Measurements from ENCODE around the gene KRT39. TPM values are rescaled to one million over a fixed set of nuclear protein-coding genes. Genes with fewer than 3 reads are reported as not detected.

The KRT39 gene
- total and polyA plus RNA-seq, 3 experiments from 2014 or later, result not detected

DNA sequence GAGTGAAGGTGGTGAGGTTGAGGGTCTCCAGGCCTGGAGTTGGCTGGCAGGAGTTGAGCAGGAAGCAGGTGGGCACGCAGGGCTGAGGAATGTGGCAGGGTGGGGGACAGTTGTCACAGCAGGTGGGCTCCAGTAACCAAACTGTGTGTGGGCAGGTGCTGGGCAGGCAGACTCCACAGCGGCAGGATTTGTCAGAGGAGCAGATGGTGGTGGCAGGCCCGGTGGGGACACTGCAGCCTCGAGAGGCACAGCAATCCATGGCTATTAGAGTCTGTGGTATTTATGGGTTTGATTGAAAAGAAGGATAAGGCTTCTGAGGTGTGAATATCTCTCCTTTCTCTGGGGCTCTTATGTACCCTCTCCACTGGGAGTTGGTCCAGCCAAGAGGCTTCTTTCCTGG lies 27.1 kb upstream of the KRT39 start, which contains the start of gene KRTAP3-3:
Gene KRTAP3-3 (minus strand): TSS at position 326 of the 400 bp plus-strand sequence. CDS start 67 bp downstream, at position 259.
- H3K4me1 ChIP-seq (ENCODE audit: insufficient read depth, low read length), result no peaks in the 10 kb centered on the region
- H3K9me3 ChIP-seq (ENCODE audit: low read length), result no peaks in the 10 kb centered on the region
- Mint-ChIP-seq H3K27ac (no peak within 1 kb of the TSS), H3K4me3 (no peak within 1 kb of the TSS), H3K36me3 (no peaks in the 10 kb centered on the region), H3K27me3 (peaks cover 20 to 75% of the 10 kb centered on the region in 2 donors), H3K4me1 (no peaks in the 10 kb centered on the region), H3K9me3 (no peaks in the 10 kb centered on the region)
- no peaks in the 10 kb centered on the region for H3K36me3 ChIP-seq (ENCODE audit: insufficient read depth, low read length)
- ChIA-PET CTCF (no interaction called here), POLR2A (no interaction called here)
- H3K4me3 ChIP-seq (ENCODE audit: low read length), result no peak within 1 kb of the TSS
- no peak within 1 kb of the TSS for H3K27ac ChIP-seq (ENCODE audit: low read depth, low read length)
- peaks cover 5% of the 10 kb centered on the region for H3K27me3 ChIP-seq (ENCODE audit: insufficient read depth, low read length, poor library complexity, severe bottlenecking)
- no peak for DNase-seq

DNA sequence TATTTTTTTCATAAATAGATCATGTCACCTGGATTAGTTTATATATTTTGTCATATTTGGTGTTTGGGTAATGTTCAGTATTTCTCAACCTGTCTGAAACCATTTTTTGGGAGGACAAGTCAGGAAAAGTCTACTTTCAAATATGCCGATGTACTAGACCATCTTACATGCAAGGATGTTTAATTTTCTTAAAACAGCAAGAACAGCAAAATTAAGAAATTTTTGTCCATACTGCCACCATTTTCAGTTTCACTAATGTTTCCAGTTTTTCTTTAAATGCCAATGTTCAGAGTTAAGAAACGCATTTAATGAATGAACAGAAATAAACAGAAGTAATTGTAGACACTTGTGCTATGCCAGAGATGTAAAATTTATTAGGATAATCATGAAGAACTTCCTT lies 26.3 kb upstream of the KRT39 start:
- ChIA-PET POLR2A (no interaction called here), CTCF (no interaction called here)
- H3K36me3 ChIP-seq (ENCODE audit: insufficient read depth, low read length), result no peaks in the 10 kb centered on the region
- H3K27me3 ChIP-seq (ENCODE audit: insufficient read depth, low read length, poor library complexity, severe bottlenecking), result peaks cover 5% of the 10 kb centered on the region
- Mint-ChIP-seq H3K27ac (no peak overlapping the region), H3K4me3 (no peak overlapping the region), H3K27me3 (peaks cover 15 to 73% of the 10 kb centered on the region in 2 donors), H3K9me3 (no peaks in the 10 kb centered on the region), H3K36me3 (no peaks in the 10 kb centered on the region), H3K4me1 (no peaks in the 10 kb centered on the region)
- no peaks in the 10 kb centered on the region for H3K4me1 ChIP-seq (ENCODE audit: insufficient read depth, low read length)
- no peak overlapping the region for H3K4me3 ChIP-seq (ENCODE audit: low read length)
- no peaks in the 10 kb centered on the region for H3K9me3 ChIP-seq (ENCODE audit: low read length)
- no peak overlapping the region for H3K27ac ChIP-seq (ENCODE audit: low read depth, low read length)
- no peak for DNase-seq

GRCh38 chr17:40992666-40993065 lies 25.9 kb upstream of the KRT39 start:
- H3K36me3 Mint-ChIP-seq, result no peaks in the 10 kb centered on the region
- H3K4me1 Mint-ChIP-seq, result no peaks in the 10 kb centered on the region
- no peaks in the 10 kb centered on the region for H3K9me3 Mint-ChIP-seq
- Histone ChIP-seq H3K4me3 (ENCODE audit: low read length) (no peak overlapping the region), H3K9me3 (ENCODE audit: low read length) (no peaks in the 10 kb centered on the region), H3K27me3 (ENCODE audit: insufficient read depth, low read length, poor library complexity, severe bottlenecking) (peaks cover 4% of the 10 kb centered on the region), H3K36me3 (ENCODE audit: insufficient read depth, low read length) (no peaks in the 10 kb centered on the region), H3K27ac (ENCODE audit: low read depth, low read length) (no peak overlapping the region), H3K4me1 (ENCODE audit: insufficient read depth, low read length) (no peaks in the 10 kb centered on the region)
- no peak overlapping the region for H3K4me3 Mint-ChIP-seq
- no peak for DNase-seq
- no peak overlapping the region for H3K27ac Mint-ChIP-seq
- ChIA-PET CTCF (no interaction called here), POLR2A (no interaction called here)
- peaks cover 15 to 71% of the 10 kb centered on the region in 2 donors for H3K27me3 Mint-ChIP-seq

- no peaks in the 10 kb centered on the region for H3K4me1 ChIP-seq (ENCODE audit: insufficient read depth, low read length)
- no peaks in the 10 kb centered on the region for H3K4me1 Mint-ChIP-seq
- no peaks in the 10 kb centered on the region for H3K9me3 Mint-ChIP-seq
- no peak overlapping the region for H3K4me3 ChIP-seq (ENCODE audit: low read length)
- no peak overlapping the region for H3K4me3 Mint-ChIP-seq
- no peaks in the 10 kb centered on the region for H3K36me3 ChIP-seq (ENCODE audit: insufficient read depth, low read length)
- DNase-seq, result no peak
- peaks cover 5 to 57% of the 10 kb centered on the region in 2 donors for H3K27me3 Mint-ChIP-seq
- H3K9me3 ChIP-seq (ENCODE audit: low read length), result no peaks in the 10 kb centered on the region
- H3K27me3 ChIP-seq (ENCODE audit: insufficient read depth, low read length, poor library complexity, severe bottlenecking), result no peaks in the 10 kb centered on the region
- H3K27ac ChIP-seq (ENCODE audit: low read depth, low read length), result no peak overlapping the region
- H3K27ac Mint-ChIP-seq, result no peak overlapping the region
- ChIA-PET POLR2A (no interaction called here), CTCF (no interaction called here)
- H3K36me3 Mint-ChIP-seq, result no peaks in the 10 kb centered on the region
Measured at GRCh38 chr17:40986920-40987319, 20.2 kb upstream of the KRT39 start.

DNA sequence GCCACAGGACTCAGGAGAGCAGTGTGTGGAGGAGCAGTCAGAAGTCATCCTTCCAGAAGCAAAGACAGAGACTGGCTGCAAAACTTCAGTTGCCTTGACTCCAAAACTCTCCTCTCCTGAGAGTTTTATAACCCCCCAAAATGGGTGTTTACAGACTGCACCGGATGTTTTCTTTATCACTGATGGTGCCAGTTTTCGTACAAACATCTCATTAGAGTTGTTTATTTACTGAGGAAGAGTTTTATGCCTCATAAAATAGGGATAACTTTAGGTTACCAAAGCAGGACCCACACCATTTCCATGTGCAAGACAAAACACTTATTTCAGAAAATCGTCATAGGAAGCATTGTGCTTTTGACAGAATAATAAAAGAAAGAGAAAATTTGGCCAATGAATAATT lies 17.5 kb upstream of the KRT39 start, which contains the start of gene KRT40:
Gene KRT40 (minus strand): TSS at position 101 of the 400 bp plus-strand sequence. CDS start 53 bp downstream, at position 48.
- Mint-ChIP-seq H3K36me3 (no peaks in the 10 kb centered on the region), H3K4me1 (no peaks in the 10 kb centered on the region), H3K4me3 (no peak within 1 kb of the TSS), H3K27me3 (peaks cover 6 to 55% of the 10 kb centered on the region in 2 donors), H3K9me3 (no peaks in the 10 kb centered on the region), H3K27ac (peak within 1 kb of the TSS in 1 of 8 donors; percentile 16)
- H3K9me3 ChIP-seq (ENCODE audit: low read length), result no peaks in the 10 kb centered on the region
- DNase-seq, result no peak
- H3K4me3 ChIP-seq (ENCODE audit: low read length), result no peak within 1 kb of the TSS
- no peak within 1 kb of the TSS for H3K27ac ChIP-seq (ENCODE audit: low read depth, low read length)
- H3K27me3 ChIP-seq (ENCODE audit: insufficient read depth, low read length, poor library complexity, severe bottlenecking), result no peaks in the 10 kb centered on the region
- no peaks in the 10 kb centered on the region for H3K36me3 ChIP-seq (ENCODE audit: insufficient read depth, low read length)
- no peaks in the 10 kb centered on the region for H3K4me1 ChIP-seq (ENCODE audit: insufficient read depth, low read length)
- ChIA-PET POLR2A (no interaction called here), CTCF (no interaction called here)

- Mint-ChIP-seq H3K36me3 (no peaks in the 10 kb centered on the region), H3K4me3 (no peak overlapping the region), H3K27me3 (peaks cover 18 to 55% of the 10 kb centered on the region in 2 donors), H3K27ac (no peak overlapping the region), H3K4me1 (no peaks in the 10 kb centered on the region), H3K9me3 (no peaks in the 10 kb centered on the region)
- POLR2A ChIA-PET, result no interaction called here
- DNase-seq, result no peak
- H3K9me3 ChIP-seq (ENCODE audit: low read length), result no peaks in the 10 kb centered on the region
- H3K4me1 ChIP-seq (ENCODE audit: insufficient read depth, low read length), result no peaks in the 10 kb centered on the region
- H3K4me3 ChIP-seq (ENCODE audit: low read length), result no peak overlapping the region
- no peaks in the 10 kb centered on the region for H3K27me3 ChIP-seq (ENCODE audit: insufficient read depth, low read length, poor library complexity, severe bottlenecking)
- no peak overlapping the region for H3K27ac ChIP-seq (ENCODE audit: low read depth, low read length)
- CTCF ChIA-PET, result interaction anchor here (1.2 kb wide), 1 partner anchor 568 kb away, joined by 6 read pairs; no protein-coding TSS in a partner anchor
- H3K36me3 ChIP-seq (ENCODE audit: insufficient read depth, low read length), result no peaks in the 10 kb centered on the region
Measured at GRCh38 chr17:40981115-40981514, 14.4 kb upstream of the KRT39 start.

- no peaks in the 10 kb centered on the region for H3K36me3 Mint-ChIP-seq
- no peak overlapping the region for H3K27ac ChIP-seq (ENCODE audit: low read depth, low read length)
- H3K36me3 ChIP-seq (ENCODE audit: insufficient read depth, low read length), result no peaks in the 10 kb centered on the region
- H3K27me3 ChIP-seq (ENCODE audit: insufficient read depth, low read length, poor library complexity, severe bottlenecking), result no peaks in the 10 kb centered on the region
- ChIA-PET CTCF (interaction anchor here (1.2 kb wide), 1 partner anchor 569 kb away, joined by 6 read pairs; no protein-coding TSS in a partner anchor), POLR2A (no interaction called here)
- no peaks in the 10 kb centered on the region for H3K4me1 Mint-ChIP-seq
- no peak overlapping the region for H3K4me3 ChIP-seq (ENCODE audit: low read length)
- no peaks in the 10 kb centered on the region for H3K9me3 Mint-ChIP-seq
- H3K4me3 Mint-ChIP-seq, result no peak overlapping the region
- H3K9me3 ChIP-seq (ENCODE audit: low read length), result no peaks in the 10 kb centered on the region
- H3K27ac Mint-ChIP-seq, result no peak overlapping the region
- H3K27me3 Mint-ChIP-seq, result peaks cover 19 to 60% of the 10 kb centered on the region in 2 donors
- no peaks in the 10 kb centered on the region for H3K4me1 ChIP-seq (ENCODE audit: insufficient read depth, low read length)
- DNase-seq, result no peak
Measured at GRCh38 chr17:40980596-40980995, 13.8 kb upstream of the KRT39 start.

DNA sequence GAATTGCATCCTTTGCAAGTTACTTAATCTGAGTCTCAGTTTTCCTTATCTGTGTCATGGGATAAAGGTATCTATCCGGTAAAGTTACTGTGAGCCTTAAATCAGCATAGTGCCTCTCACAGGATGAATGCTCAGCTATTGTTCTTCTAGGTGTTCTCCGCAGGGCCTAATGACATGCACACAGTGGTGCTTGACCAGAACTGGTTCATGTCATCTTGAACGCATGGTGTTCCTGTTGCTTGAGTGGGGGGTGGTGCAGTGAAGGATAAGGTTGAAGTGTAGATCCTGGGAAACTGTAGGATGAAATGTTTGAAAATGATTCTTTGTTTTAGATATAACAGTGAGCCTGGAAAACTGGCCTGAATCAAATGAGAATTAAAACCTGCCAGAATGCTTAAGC lies 13.4 kb upstream of the KRT39 start:
- H3K36me3 Mint-ChIP-seq, result no peaks in the 10 kb centered on the region
- H3K4me1 Mint-ChIP-seq, result no peaks in the 10 kb centered on the region
- H3K27ac Mint-ChIP-seq, result no peak overlapping the region
- Histone ChIP-seq H3K27me3 (ENCODE audit: insufficient read depth, low read length, poor library complexity, severe bottlenecking) (no peaks in the 10 kb centered on the region), H3K4me1 (ENCODE audit: insufficient read depth, low read length) (no peaks in the 10 kb centered on the region), H3K27ac (ENCODE audit: low read depth, low read length) (no peak overlapping the region), H3K36me3 (ENCODE audit: insufficient read depth, low read length) (no peaks in the 10 kb centered on the region), H3K9me3 (ENCODE audit: low read length) (no peaks in the 10 kb centered on the region), H3K4me3 (ENCODE audit: low read length) (no peak overlapping the region)
- ChIA-PET CTCF (interaction anchor here (1.2 kb wide), 1 partner anchor 569 kb away, joined by 6 read pairs; no protein-coding TSS in a partner anchor), POLR2A (no interaction called here)
- no peak overlapping the region for H3K4me3 Mint-ChIP-seq
- DNase-seq, result no peak
- peaks cover 21 to 65% of the 10 kb centered on the region in 2 donors for H3K27me3 Mint-ChIP-seq
- no peaks in the 10 kb centered on the region for H3K9me3 Mint-ChIP-seq

All from CD8-positive, alpha-beta memory T cell (primary cell).